VCaP (cell line): ENCODE results near the gene ONECUT2.

Experiments
- H3K27ac ChIP-seq: fragments of 450-650 bp; 2 replicates; pipeline ENCODE4 v1.5.1; 2017
- TF ChIP-seq, protein P1 (sequence below): fragments of 450-650 bp; conservative IDR thresholded peaks from 2 replicates; pipeline ENCODE4 v1.5.1; 2017; ENCODE audit warnings: mild to moderate bottlenecking, moderate library complexity

The ONECUT2 gene

GRCh38 chr18:57443247-57443646 is 8.1 kb downstream of the ONECUT2 start:
- TF ChIP-seq, protein P1, sequence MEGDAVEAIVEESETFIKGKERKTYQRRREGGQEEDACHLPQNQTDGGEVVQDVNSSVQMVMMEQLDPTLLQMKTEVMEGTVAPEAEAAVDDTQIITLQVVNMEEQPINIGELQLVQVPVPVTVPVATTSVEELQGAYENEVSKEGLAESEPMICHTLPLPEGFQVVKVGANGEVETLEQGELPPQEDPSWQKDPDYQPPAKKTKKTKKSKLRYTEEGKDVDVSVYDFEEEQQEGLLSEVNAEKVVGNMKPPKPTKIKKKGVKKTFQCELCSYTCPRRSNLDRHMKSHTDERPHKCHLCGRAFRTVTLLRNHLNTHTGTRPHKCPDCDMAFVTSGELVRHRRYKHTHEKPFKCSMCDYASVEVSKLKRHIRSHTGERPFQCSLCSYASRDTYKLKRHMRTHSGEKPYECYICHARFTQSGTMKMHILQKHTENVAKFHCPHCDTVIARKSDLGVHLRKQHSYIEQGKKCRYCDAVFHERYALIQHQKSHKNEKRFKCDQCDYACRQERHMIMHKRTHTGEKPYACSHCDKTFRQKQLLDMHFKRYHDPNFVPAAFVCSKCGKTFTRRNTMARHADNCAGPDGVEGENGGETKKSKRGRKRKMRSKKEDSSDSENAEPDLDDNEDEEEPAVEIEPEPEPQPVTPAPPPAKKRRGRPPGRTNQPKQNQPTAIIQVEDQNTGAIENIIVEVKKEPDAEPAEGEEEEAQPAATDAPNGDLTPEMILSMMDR = no peak
- H3K27ac ChIP-seq = peak overlapping the region; percentile 89

DNA sequence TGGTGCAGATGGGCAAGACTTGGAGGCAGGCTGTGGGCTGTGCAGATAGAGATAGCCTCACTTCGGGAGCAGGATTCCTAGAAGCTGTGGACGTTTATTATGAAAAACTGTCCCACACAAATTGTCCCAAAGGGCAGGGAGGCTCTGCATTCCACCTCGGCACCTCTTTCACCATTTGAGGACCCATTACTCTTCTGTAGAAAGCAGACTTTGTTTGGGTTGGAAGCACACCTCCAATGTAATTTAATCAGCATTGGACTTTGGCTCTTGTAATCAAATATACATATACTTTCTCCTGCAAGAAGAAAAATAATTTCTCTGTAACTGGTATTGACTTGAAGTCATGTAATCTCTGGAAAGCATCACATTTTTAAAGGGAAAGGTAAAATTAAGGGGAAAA is 8.5 kb downstream of the ONECUT2 start:
- TF ChIP-seq, protein P1 = no peak
- peak overlapping the region; percentile 89 for H3K27ac ChIP-seq

- TF ChIP-seq, protein P1 = no peak
- peak overlapping the region; percentile 89 for H3K27ac ChIP-seq
Observed at GRCh38 chr18:57444301-57444759, 9.2 kb downstream of the ONECUT2 start.

DNA sequence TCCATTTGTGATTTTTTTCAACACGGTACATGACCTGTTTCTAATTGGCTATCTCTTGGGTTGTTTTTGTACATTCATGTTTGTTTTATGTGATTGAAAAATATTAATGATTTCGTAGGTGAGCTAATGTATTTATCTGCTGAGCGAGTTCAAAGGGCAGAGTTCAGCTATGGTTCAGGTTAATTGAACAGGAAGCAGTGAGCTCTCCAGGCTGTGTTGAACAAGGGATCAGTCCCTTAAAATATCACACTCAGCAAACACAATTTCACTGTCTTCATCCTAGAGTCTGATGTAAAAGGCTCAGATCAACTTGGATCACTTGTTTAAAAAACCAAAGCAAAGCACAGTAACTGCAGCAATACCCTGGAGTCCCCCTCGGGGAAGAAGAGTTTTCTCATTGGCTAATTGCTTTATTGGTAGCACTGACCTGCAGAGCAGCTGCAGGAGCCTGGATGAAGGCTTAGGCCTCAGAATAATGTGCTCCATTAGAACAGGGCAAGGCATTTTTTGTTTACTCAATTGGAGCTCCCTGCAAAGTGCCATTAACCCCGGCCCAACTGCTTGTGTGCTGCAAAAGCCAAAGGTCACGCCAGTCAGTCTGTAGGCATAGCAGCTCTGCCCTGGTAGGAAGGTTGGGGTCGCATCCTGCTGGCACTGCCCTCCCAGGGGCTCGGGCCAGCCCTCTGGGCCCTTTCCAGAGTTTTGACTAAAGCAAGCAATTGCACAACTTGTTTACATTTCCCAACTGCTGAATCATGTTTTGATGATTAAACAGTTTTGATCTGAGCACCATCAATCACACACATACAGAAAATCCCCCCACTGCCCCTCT is 10.5 kb downstream of the ONECUT2 start:
- H3K27ac ChIP-seq = peak overlapping the region; percentile 89
- TF ChIP-seq, protein P1 = no peak

GRCh38 chr18:57446322-57446721 is 11.1 kb downstream of the ONECUT2 start:
- H3K27ac ChIP-seq = peak overlapping the region; percentile 89
- TF ChIP-seq, protein P1 = peak; percentile 81

DNA sequence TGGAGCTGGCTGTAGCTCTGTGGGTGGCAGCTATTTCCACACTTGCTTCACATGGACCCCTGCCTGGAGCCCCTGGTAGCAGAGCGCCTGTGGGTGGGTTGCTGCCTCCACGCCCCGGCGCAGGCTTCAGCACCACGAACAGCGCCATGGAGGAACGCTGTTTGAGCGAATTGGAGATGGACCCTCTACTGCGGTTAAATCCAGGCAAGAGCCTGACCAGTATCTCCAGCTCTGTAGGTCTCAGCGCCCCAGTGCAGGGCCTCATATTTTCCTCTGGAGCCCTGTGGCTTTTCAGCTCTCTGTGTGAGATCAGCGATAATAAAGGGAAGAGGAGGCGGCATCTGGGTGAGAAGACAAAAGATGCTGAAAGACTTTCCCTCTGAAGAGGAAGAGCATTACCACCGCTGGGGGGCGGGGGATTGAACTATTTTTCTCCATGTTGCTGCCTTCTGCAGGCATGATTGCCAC is 12.0 kb downstream of the ONECUT2 start:
- TF ChIP-seq, protein P1 = no peak
- H3K27ac ChIP-seq = peak overlapping the region; percentile 89

GRCh38 chr18:57455576-57456129 is 20.5 kb downstream of the ONECUT2 start:
- TF ChIP-seq, protein P1 = no peak
- H3K27ac ChIP-seq = no peak overlapping the region
